Epithelial cell of esophagus (primary cell): Measurements from ENCODE around the gene OR13J1.

Experiments used
- DNase-seq: peaks from one replicate; pipeline ENCODE4 v3.0.0; 2010; ENCODE audit warnings: low read depth
- H3K4me3 ChIP-seq: 2 replicates; pipeline ENCODE4 v1.5.1; 2011; ENCODE audit warnings: mild to moderate bottlenecking, low read length, control low read depth
- TF ChIP-seq, protein P1 (sequence below): IDR thresholded peaks from 2 replicates; pipeline ENCODE4 v1.5.1; 2011; ENCODE audit warnings: low read depth, mild to moderate bottlenecking, low read length, control low read depth, inconsistent platforms; ENCODE audit not compliant: insufficient read depth; ENCODE audit errors: missing control alignments

Gene OR13J1

DNA sequence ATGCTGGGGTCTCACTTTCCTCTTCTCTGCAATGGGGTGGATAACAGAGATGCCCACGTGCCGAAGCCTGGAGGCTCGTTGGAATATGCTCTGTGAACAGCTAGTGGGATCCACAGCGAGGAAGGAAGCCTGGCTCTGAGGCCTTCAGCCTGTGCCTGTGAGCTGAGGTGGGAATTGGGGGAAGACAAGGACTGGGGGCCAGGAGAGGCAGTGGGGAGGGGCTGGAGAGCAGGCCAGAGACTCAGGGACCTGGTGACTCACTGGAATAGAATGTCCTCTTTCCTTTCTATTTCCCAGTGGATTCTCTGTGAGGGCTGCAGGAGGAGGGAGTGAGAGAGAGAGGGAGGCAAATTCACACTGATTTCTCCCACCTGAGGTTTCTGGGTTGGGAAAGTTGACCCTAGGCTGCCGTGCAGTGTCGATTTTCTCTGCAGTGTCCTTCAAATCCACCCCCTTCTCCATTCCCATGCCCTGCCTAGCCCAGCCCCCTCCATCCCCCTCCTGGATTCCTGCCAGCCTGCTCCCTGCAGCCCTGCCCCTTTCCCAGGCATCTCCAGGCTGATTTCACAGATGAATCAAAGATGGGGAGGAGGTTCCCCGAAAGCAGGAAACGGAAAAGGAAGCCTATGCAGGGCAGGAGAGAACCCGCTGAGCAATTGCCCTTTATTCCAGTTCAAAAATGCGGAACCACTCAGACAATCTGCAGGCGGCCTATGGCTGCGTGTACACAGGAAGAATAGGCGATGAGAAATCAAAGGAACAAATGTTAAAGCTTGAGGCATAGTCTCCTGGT, 37.7 kb upstream of the OR13J1 start:
- DNase-seq = peak; percentile 88
- TF ChIP-seq, protein P1, sequence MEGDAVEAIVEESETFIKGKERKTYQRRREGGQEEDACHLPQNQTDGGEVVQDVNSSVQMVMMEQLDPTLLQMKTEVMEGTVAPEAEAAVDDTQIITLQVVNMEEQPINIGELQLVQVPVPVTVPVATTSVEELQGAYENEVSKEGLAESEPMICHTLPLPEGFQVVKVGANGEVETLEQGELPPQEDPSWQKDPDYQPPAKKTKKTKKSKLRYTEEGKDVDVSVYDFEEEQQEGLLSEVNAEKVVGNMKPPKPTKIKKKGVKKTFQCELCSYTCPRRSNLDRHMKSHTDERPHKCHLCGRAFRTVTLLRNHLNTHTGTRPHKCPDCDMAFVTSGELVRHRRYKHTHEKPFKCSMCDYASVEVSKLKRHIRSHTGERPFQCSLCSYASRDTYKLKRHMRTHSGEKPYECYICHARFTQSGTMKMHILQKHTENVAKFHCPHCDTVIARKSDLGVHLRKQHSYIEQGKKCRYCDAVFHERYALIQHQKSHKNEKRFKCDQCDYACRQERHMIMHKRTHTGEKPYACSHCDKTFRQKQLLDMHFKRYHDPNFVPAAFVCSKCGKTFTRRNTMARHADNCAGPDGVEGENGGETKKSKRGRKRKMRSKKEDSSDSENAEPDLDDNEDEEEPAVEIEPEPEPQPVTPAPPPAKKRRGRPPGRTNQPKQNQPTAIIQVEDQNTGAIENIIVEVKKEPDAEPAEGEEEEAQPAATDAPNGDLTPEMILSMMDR = no peak
- no peak overlapping the region for H3K4me3 ChIP-seq

DNA sequence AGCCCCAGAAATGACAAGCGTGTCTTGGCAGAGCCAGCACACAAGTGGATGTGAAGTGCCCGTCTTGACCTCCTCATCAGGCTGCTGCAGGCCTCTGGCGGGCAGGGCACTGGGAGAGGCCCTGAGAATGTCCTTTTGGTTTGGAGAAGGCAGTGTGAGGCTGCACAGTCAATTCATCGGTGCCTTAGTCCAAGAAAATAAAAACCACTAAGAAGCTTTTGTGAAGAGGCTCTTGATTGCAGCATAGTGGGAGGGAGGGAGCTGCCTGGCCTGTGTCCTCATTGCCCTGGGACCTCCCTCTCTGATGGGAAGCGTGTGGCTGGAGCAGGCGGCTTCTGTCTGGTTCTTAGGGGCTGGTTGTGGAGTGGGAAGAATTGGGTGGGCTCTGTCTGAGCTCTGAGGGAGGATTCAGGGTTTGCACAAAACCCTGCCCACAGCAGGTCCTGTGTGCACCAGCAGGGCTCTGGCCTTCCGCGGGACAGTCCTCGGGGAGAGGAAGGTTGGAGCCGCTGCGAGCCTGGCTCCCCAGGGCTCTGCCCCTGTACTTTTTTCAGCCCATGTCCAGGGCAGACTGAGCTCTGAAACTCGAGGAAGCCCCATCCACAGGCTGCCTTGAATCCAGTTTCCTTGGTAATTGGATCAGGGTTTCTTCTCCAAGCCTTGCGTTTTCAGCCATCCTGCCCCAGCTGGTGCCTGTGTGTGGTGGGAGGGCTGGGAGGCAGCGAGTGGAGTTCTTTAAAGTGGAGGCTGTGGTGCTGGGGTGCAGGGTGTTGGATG, 36.9 kb upstream of the OR13J1 start:
- TF ChIP-seq, protein P1 = no peak
- DNase-seq = peak; percentile 46
- H3K4me3 ChIP-seq = no peak overlapping the region

DNA sequence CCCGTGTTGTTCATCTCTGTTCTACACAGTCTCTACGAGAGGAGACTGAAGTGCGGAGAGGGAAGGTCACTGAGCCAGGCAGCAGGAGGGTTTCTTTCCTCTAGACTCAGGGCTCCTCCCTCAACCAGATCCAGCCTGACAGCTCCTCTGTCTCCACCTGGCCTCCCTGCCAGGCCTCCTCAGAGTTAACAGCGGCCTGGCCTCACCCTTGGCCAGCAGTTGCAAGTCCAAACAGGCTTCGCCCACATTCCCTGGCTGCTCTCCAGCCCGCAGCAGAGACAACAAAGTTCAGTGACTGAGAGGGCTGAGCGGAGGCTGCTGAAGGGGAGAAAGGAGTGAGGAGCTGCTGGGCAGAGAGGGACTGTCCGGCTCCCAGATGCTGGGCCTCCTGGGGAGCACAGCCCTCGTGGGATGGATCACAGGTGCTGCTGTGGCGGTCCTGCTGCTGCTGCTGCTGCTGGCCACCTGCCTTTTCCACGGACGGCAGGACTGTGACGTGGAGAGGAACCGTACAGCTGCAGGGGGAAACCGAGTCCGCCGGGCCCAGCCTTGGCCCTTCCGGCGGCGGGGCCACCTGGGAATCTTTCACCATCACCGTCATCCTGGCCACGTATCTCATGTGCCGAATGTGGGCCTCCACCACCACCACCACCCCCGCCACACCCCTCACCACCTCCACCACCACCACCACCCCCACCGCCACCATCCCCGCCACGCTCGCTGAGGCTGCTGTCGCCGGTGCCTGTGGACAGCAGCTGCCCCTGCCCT, 35.9 kb upstream of the OR13J1 start, which contains the start of gene HRCT1:
Gene HRCT1, plus strand, starts transcription at position 291 of the 768 bp plus-strand sequence. Its CDS starts 86 bp downstream, at position 377.
- no peak within 1 kb of the TSS for H3K4me3 ChIP-seq
- DNase-seq = peak; percentile 97
- TF ChIP-seq, protein P1 = no peak

DNA sequence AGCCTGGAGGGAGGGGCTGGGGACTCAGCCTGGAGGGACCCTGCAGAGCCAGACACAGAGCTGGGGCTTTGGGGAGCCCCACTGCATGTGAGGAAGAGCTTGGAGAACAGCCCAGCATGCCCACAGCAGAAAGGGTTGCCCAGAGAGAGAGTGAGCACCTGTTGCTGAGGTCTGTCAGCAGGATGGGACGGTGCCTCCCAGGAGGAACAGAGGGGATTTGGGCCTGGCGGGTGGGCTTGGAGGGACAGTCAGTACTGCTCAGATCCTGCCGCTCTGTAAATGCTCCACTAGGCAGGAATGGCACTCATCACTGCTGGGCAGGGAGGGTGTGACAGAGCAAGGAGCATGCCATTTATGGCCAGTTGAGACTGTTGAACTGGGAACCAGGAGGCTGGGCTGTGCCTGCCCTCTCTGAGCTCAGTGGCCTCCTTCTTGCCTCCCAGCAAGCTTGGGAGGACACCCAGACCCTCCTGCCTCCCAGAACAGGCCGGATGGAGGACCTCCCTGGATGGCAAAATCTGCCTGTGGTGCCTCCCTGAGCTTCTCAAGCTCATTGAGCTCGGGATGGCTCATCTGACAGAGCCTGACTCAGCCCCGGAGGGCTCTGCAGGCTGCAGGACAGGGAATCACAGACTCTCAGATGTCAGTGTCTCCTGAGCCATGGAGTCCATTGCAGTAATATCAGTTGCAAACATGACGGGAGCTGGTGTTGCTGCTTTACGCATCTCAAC, 35.0 kb upstream of the OR13J1 start:
- TF ChIP-seq, protein P1 = no peak
- peak; percentile 82 for DNase-seq

DNA sequence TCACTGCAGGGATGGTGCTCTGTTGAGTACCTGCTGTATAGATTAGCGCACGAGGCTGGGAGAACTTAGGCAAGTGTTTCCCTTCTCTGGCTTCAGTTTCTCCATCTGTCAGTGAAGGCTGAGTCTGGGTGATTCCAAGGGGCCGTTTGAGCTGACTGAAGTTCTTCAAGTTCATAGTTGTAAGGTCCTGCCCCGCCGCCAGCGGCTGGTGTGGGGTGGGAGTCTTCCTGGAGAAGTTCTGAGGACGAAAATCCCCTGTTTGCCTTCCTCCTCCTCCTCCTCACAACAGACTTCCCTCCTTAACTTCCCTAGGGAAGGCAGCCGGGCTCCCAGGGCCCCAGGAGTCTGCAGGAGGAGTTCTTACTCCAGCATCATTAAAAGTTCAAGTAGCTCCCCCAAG, 34.1 kb upstream of the OR13J1 start:
- no peak overlapping the region for H3K4me3 ChIP-seq
- DNase-seq = no peak

More for the DNA sequence above, 35.0 kb upstream of the OR13J1 start:
- H3K4me3 ChIP-seq = no peak overlapping the region

DNA sequence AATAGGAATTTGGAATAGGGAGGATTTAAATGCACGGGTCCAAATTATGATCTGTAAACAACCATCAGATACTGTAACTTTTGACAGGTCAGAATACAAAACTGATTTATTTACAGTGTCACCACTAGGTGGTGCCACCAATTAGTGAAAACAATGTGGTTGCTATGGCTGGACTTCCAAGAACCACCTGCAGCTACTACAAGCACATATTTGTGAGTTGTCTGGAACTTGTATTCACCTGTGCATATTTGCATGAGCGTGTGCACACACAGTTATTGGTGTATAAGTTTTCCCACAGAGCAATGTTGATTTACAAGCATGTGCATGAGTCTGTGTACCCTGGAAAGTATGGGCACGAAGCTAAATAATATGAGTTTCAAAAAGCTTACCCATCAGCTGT, 32.8 kb upstream of the OR13J1 start:
- TF ChIP-seq, protein P1 = peak; percentile 62
- H3K4me3 ChIP-seq = no peak overlapping the region
- peak; percentile 83 for DNase-seq

More for the DNA sequence above, 34.1 kb upstream of the OR13J1 start:
- TF ChIP-seq, protein P1 = no peak
